LNCAP (cell line): ENCODE data around the gene SKIDA1.

Source experiments
- TF ChIP-seq, protein P1 (sequence below): fragments of 450-650 bp; IDR thresholded peaks from 2 replicates; pipeline ENCODE4 v1.5.1; 2017; ENCODE audit warnings: mild to moderate bottlenecking

Gene SKIDA1

DNA sequence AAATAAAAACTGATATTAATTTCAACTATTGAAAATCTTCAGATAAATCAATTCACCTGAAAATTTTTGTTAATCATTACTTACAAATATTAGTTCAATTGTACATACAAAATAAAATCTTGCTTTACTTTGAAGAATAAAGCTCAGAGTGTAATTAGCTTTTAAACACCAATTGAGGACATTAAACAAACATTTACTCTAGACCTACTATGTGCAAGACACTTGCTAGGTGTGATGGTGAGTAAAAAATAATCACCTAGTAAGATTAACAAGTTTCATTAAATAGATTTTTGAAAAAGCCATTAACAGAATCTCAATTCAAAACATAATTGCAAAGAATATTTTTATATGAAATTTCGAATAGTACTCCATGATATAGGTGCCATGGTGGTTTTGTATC is 4.7 kb upstream of the SKIDA1 start:
- TF ChIP-seq, protein P1, sequence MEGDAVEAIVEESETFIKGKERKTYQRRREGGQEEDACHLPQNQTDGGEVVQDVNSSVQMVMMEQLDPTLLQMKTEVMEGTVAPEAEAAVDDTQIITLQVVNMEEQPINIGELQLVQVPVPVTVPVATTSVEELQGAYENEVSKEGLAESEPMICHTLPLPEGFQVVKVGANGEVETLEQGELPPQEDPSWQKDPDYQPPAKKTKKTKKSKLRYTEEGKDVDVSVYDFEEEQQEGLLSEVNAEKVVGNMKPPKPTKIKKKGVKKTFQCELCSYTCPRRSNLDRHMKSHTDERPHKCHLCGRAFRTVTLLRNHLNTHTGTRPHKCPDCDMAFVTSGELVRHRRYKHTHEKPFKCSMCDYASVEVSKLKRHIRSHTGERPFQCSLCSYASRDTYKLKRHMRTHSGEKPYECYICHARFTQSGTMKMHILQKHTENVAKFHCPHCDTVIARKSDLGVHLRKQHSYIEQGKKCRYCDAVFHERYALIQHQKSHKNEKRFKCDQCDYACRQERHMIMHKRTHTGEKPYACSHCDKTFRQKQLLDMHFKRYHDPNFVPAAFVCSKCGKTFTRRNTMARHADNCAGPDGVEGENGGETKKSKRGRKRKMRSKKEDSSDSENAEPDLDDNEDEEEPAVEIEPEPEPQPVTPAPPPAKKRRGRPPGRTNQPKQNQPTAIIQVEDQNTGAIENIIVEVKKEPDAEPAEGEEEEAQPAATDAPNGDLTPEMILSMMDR, result no peak

DNA sequence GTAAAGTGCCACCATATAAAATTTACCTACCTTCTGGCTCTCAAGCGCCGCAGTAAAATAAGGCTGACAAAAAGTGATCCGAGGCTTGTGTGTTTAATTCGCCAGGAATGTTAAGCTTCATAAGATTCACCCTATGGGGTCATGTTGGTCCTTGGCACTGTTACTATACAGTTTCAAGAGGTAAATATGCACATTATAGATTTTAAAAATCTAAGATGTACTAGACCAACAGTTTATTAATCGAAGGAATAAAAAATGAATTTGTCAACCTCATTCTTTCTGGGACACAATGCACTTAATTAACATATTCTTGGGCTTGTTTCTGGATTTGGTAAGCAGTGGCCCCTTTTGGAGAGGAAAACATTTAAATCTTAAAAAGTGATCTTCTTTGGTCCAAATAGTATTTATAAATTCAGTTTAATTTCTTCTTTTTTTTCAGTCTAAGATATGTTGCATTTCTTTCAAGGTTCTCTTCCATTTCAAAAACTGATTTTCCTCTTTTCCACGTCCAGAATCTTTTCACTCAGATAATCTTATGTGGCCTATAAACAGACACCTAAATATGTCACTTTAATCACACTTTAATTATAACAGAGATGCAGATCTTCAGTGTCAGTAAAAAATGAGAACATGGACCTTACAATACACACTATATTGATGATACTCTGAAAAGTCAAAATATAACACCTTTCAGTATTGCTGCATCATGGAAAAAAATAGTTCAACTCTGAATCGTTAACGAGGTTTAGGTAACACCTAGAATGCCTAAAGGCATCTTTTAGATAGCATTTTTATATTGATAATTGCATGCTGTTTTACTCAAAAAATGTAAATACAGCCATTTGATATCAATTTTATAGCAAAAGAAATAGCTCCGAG is 3.8 kb upstream of the SKIDA1 start:
- TF ChIP-seq, protein P1, result no peak

DNA sequence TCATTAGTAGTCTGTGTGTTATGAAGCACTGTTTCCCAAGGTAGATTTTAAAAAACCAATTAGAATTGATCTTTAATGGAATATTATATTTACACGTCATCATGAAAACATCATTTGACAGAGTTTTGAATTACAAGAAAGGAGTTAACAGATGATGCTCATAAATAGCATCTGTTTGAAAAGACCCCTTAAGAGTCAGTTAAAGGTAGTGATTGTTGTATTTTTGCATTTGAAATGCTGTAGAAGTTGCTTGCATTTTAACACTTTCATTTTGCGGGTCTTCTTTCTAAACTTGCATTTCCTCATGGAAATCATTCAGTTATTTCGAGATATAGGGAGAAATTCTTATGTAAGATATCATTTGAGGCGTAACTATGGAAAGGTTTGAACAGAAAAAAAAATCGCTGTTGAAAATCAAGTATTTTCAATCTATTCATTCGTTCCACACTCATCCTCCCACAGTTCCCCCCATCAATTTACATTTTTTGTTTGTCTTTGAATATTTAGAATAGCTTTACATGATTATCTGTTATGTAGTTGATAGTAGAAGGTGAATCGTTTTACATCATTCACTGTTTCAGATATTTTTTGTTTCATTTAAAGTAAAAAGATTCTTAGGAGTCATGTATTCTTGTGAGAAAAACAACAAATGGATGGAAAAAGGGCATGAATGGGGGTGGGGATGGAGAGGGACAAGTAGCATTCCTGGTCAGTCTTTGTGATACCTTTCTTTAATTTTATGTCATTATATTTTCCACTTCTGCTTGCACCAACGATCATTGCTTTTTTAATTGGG is 3.0 kb upstream of the SKIDA1 start:
- TF ChIP-seq, protein P1, result no peak

DNA sequence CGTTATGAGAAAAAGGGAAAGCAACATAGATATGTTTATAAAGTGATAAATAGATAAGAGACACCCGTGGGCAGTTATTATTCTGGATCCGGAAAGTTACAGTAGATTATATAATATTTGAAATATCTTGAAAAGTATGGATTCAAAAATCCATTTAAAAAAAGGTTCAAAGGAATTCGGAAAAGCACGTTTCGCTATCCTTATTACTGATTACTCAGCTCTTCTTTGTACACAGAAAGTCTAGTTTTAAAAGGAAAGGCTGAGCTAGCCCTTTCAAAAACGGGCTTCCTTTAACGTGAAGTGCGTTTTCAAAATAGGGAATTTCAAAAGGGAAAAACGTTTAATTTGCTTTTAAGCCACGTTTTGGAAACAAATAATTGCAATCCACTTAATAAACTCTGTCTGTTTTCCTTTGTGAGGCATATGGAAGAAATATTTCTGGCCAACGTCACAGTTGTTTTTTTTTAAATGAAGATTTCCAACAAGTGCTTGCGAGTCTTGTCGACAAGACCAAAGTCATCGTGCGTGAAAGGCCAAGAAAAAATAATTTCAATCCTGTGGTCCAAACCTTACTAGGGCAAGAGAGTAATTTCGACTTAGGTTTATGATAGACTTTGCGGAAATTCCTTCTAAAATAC is 2.2 kb upstream of the SKIDA1 start:
- TF ChIP-seq, protein P1, result no peak

DNA sequence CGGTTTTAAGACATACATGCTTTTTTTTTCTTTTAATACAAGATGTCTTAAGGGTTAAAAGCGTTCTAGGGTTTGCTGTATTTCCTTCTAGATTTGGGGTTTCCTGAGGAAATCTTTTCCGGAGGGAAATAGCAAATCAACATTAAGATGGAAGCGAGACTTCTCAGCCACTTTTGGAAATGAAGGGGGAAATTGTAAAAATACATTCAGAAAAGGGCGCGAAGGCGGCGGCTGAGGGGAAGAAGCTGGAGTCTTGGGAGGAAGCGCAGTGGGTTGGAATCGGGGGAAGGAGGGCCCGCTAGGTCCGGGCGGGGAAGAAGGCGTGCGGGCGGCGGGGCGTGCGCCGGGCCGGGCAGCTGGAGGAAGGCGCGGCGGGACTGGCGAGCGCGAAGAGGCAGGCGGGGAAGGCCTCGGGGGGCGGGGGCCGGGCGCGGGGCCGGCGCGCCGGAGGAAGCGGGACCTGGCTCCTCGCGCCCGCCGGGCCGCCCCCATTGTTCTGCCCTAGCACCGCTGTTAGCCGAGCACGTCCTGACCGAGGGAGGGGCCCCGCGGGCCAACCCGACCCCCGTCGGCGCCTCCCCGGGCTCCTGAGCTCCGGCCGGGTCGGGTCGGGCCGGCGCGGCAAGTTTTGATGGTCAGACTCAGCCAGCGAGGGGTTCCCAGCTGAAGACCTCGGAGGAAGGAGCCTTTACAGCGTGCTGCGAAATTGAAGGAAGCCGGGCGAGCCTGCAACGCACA is 1.5 kb upstream of the SKIDA1 start:
- TF ChIP-seq, protein P1, result no peak

DNA sequence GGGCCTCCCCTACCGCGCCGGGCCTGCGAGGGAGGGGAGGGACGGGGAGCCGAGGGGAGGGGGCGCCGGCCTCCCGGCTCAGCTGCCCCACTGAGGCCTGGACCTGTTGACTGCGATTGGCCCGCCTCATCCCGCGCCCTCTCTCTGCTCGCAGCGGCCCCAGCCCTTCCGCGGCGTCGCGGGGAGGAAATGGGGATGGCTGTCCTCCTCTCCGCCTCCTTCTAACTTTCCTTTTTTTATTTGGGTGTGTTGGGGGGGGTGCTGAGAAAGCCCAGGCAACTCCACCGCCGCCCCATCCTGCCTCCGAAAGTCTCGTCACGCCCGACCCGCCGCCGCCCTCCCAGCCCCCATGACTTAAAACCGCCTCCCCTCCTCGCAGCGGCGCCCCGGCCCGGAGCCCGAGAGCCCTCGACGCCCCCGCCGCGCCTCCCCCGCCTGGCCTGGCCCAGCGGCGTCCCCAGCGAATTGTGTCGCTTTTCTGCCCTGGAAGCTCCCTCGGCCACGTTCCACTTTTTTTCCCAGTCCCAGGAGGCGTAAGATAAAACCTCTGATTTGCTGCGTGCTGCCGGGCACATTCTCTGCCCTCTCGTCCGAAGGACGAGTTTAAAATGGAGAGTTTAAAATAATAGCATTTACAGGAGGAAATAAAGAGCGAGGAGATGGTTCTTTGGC is 842 bp upstream of the SKIDA1 start:
- TF ChIP-seq, protein P1, result no peak
